HL-60/S4 treated with retinoic acid at 250 ng/mL for 4 days and 3 days (cell line): ENCODE measurements around the gene NR3C2.
"Not testable (repeated sequence)": the region's sequence is repeated elsewhere in the genome, so short reads cannot be mapped to it uniquely, and the experiment has no call there.

Experiments used
- in situ Hi-C: fragments of 300-500 bp; cut with MboI; formaldehyde crosslinking; loops from 2 replicates; pipeline ENCODE4 v1.7.0; 2022; ENCODE audit warnings: low sequenced_read_pairs

Gene NR3C2

GRCh38 chr4:148182230-148182911 lies 259.8 kb downstream of the NR3C2 start:
- in situ Hi-C loops = no loop called here

DNA sequence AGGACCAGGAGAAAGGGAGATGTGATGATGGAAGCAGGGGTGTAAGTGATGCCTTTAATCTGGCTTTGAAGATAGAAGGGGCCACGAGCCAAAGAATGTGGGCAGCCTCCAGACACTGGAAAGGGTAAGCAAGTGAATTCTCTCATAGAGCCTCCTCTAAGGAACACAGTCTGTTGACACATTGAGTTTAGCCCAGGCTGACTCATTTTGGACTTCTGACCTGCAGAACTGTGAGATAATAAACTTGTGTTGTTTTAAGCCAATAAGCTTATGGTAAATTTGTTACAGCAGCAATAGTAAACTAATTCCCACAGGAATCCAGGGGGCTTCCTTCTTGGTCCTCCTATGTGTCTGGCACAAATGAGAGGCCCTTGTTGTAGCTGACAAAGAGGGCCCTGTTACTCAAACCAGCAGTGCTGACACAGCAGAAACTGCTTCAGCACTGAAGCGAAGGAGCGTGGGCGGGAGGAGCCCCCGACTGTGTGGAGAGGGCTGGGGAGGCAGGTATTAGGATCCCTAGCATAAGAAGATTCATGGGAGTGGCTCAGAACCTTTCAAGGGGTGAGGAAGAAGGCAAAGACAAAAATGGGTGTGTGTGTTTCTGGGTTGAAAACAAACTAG lies 268.7 kb downstream of the NR3C2 start:
- in situ Hi-C loops = no loop called here

DNA sequence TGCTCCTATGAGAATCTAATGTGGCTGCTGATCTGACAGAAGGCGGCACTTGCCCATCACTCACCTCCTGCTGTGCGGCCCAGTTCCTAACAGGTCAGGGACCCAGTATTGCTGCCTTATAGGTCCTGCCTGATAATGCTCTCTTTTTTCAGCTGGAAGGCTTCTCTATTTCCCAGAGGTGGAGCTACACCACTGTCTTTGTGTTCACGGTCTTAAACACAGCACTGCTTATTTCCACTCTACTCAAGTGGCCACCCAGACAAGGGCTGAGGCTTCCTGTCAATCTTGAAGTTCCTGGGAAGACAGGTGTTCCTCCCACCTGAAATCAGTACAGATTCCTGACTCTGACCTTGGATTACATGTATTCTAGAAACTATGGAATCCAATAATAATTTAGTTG lies 270.6 kb downstream of the NR3C2 start:
- in situ Hi-C loops = no loop called here

- in situ Hi-C loops = no loop called here
Measured at GRCh38 chr4:148170408-148171365, 271.5 kb downstream of the NR3C2 start.

GRCh38 chr4:148166132-148166591 lies 276.1 kb downstream of the NR3C2 start:
- in situ Hi-C loops = no loop called here

- in situ Hi-C loops = no loop called here
Measured at GRCh38 chr4:148164557-148164956, 277.7 kb downstream of the NR3C2 start.

DNA sequence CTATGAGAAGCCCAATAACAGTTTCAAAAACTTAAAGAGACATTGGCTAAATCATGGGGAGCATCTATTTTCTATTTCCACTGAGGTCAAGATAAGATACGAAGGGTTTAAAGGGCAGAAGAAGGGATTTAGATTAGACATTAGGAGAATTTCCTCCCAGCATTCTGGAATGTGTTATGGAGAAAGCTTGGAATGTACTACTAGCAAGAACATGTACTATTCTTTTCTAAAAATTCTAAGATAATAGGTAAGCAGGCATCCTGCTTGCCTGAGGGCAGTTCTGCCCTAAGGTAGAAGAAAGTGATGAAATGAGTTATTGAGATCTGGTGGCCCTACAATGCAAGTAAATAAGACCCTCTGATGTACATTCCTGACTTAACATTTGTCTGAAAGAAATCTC lies 279.2 kb downstream of the NR3C2 start:
- in situ Hi-C loops = no loop called here

DNA sequence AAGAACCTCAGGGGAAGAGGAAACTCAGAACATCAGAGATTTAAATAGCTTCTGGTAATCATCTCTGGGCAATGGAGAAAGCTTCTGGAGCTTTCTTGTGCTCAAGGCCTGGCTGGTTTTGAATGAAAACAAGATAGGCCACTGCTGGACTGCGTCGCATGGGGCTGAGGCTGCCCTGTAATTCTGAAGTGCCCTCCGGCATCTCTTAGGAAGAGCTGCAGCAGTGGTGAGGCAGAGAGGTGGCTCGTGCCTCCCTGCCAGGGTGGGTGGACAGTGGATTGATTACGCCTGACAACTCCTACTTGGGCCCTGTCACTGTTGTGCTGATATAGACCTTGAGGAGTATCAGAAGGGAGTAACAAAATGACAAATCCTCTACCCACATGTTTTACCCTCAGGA lies 279.7 kb downstream of the NR3C2 start:
- in situ Hi-C loops = no loop called here

- in situ Hi-C loops = no loop called here
Measured at GRCh38 chr4:148161601-148162000, 280.6 kb downstream of the NR3C2 start.

DNA sequence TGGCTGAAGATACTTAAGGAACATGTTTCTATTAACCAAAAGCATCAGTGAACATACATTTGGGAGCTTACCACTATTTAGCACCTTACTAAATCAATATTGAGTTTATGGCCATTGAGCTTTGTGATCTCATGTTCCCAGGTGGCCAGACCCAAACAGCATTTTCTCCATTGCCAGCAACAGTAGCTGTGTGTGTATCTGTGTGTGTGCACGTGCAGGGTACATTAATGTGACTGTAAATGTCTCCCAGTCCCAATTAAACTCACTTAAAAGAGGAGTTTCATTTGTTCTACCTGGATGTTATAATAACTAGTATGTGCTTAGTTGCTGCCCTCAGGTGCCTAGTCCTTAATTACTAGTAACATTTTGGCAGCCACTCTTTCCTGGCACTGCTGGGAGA lies 282.4 kb downstream of the NR3C2 start:
- in situ Hi-C loops = no loop called here

GRCh38 chr4:148154769-148155168 lies 287.4 kb downstream of the NR3C2 start:
- in situ Hi-C loops = no loop called here

GRCh38 chr4:148152868-148153625 lies 289.2 kb downstream of the NR3C2 start:
- in situ Hi-C loops = no loop called here

GRCh38 chr4:148151806-148152205 lies 290.4 kb downstream of the NR3C2 start:
- in situ Hi-C loops = no loop called here

GRCh38 chr4:148145475-148145874 lies 296.7 kb downstream of the NR3C2 start:
- in situ Hi-C loops = no loop called here

GRCh38 chr4:148143174-148143573 lies 299.0 kb downstream of the NR3C2 start:
- in situ Hi-C loops = no loop called here

- in situ Hi-C loops = no loop called here
Measured at GRCh38 chr4:148141501-148141900, 300.7 kb downstream of the NR3C2 start.

DNA sequence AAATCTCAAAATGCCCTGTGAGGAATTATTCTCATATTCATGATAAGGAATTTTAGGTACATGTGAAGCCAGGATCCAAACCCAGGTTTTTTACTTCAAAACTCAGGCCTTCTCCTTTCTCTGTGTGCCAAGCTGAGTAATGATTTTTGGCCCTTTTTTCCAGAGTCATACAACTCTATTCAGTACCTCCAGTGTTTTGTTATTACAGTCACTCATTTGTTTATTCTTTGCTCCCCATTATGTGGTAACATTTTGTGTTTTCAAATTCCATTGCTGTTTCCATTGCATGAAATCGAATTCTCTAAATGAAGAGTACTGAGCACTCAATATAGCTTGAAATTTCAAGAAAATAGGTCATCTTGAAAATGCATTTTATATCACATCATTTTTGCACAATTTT lies 315.4 kb downstream of the NR3C2 start:
- in situ Hi-C loops = no loop called here

DNA sequence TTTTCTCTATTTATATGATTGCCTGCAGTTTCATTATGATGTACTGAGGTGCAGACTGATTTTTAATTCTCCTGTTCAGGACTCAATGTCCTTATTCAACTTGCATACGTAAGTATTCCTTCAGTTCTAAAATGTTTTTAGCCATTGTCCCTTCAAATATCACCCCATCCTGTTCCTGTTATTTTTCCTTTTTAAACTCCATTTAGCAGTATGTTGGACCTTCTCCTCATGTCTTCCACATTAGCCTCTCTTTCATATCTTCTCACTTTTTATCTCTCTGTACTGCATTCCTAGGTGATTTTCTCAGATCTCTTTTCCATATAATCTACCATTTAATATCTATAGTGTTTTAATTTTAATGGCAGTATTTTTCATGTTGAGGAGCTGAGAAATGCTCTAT lies 317.7 kb downstream of the NR3C2 start:
- in situ Hi-C loops = no loop called here

DNA sequence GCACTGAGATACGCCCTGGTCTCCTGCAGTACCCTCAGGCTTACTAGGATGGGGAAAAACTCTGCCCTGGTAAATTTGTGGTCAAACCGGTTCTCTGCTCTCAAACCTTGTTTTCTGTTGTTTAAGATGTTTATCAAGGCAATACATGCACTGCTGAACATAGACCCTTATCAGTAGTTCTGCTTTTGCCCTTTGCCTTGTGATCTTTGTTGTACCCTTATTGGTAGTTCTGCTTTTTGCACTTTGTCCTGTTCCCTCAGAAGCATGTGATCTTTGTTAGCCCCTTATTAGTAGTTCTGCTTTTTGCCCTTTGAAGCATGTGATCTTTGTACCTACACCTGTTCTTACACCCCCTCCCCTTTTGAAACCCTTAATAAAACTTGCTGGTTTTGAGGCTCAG lies 319.1 kb downstream of the NR3C2 start:
- in situ Hi-C loops = not testable (repeated sequence)

DNA sequence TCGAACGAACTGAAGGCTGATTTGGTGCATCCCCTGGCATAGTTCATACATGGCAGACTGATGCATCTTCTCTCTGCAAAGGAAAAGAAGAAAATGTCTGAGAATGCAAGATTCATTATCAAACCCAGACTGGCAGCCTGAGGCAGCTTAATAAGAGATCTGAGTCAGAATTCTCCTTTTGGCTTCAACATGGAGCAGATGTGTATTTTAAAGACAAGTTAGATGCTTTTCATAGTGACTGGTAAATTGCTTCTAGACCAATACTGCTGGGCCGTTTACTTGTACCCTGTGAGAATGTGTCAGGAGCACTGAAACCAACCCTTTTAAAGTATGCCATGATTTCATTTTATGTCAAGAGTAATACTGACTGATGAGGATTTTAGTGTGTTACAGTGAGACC lies 322.0 kb downstream of the NR3C2 start:
- in situ Hi-C loops = no loop called here

GRCh38 chr4:148118633-148119032 lies 323.6 kb downstream of the NR3C2 start:
- in situ Hi-C loops = no loop called here
